Measurements from ENCODE around the gene FOXP2.

DNA sequence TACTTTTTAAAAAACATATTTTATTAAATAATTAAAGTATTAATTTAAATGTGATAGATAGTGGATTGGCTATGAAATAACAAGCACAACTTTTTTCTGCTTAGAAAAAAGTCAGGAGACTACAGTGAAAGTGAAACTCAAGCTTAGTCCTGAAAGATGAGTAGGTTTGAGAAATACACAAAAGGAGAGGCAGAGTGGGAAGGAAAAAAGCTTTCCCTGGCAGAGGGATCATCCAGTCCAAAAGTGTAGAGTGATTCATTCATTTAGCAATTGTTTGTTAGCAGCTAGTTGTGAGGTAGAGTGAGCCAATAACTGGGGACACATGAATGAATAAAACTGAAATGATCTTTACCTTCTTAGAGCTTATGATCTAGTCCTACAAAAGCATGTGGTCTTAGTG, 93.5 kb downstream of the FOXP2 start:
- TF ChIP-seq POLR2AphosphoS5 (IDR thresholded peaks at IDR 0.05) = no peak
- no peak for TF ChIP-seq POLR2A (IDR thresholded peaks at IDR 0.05)
- TF ChIP-seq, protein P1, sequence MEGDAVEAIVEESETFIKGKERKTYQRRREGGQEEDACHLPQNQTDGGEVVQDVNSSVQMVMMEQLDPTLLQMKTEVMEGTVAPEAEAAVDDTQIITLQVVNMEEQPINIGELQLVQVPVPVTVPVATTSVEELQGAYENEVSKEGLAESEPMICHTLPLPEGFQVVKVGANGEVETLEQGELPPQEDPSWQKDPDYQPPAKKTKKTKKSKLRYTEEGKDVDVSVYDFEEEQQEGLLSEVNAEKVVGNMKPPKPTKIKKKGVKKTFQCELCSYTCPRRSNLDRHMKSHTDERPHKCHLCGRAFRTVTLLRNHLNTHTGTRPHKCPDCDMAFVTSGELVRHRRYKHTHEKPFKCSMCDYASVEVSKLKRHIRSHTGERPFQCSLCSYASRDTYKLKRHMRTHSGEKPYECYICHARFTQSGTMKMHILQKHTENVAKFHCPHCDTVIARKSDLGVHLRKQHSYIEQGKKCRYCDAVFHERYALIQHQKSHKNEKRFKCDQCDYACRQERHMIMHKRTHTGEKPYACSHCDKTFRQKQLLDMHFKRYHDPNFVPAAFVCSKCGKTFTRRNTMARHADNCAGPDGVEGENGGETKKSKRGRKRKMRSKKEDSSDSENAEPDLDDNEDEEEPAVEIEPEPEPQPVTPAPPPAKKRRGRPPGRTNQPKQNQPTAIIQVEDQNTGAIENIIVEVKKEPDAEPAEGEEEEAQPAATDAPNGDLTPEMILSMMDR (IDR thresholded peaks at IDR 0.05) = no peak
- TF ChIP-seq EP300 (IDR thresholded peaks at IDR 0.05) = no peak

Data from sigmoid colon (tissue), 4 donors.